ENCODE data around the gene PIGQ. TPM values are rescaled to one million over a fixed set of nuclear protein-coding genes. Genes with fewer than 3 reads are reported as not detected.

The PIGQ gene
- total RNA-seq, 1 experiment from 2014 or later = 58.0 TPM

GRCh38 chr16:615122-615521 is 45.4 kb downstream of the PIGQ start:
- Histone ChIP-seq H3K4me2 (ENCODE audit: insufficient read depth, insufficient read length, low read length) (no peak overlapping the region), H3K9me3 (ENCODE audit: control insufficient read depth, low read depth, low read length) (no peaks in the 10 kb centered on the region), H3K4ac (ENCODE audit: low read depth, low read length) (no peak overlapping the region), H4K20me1 (ENCODE audit: control insufficient read depth, insufficient read depth, insufficient read length) (no peaks in the 10 kb centered on the region), H2BK12ac (ENCODE audit: insufficient read length, low read depth, low read length) (no peak overlapping the region), H3K18ac (ENCODE audit: insufficient read length, low read depth, low read length) (no peak overlapping the region), H3K14ac (ENCODE audit: insufficient read depth, low read length) (no peak overlapping the region), H4K8ac (replicated peaks; ENCODE audit: insufficient read length, low read depth, low read length) (no peak overlapping the region), H4K5ac (ENCODE audit: insufficient read length, low read depth, low read length) (no peak overlapping the region), H4K91ac (ENCODE audit: insufficient read length, low read depth, low read length) (no peak overlapping the region), H3K27me3 (ENCODE audit: insufficient read depth, low read length) (no peaks in the 10 kb centered on the region), H2BK120ac (ENCODE audit: low read depth, low read length, poor library complexity, severe bottlenecking) (no peak overlapping the region), H3K56ac (ENCODE audit: insufficient read length, low read depth, low read length) (no peak overlapping the region), H2AFZ (ENCODE audit: low read length) (no peak overlapping the region), H3K23me2 (ENCODE audit: insufficient read length, low read depth, low read length, poor library complexity, severe bottlenecking) (no peaks in the 10 kb centered on the region), H2BK15ac (ENCODE audit: low read depth, low read length) (no peak overlapping the region), H2AK5ac (ENCODE audit: insufficient read length, low read length) (no peak overlapping the region), H3K79me2 (ENCODE audit: insufficient read depth, low read length) (no peaks in the 10 kb centered on the region), H3K23ac (ENCODE audit: insufficient read length, low read depth, low read length) (no peak overlapping the region), H2BK20ac (ENCODE audit: low read depth, low read length, poor library complexity, severe bottlenecking) (no peak overlapping the region), H2BK5ac (ENCODE audit: insufficient read length, low read length) (no peak overlapping the region), H3K79me1 (ENCODE audit: insufficient read depth, low read depth, low read length, poor library complexity, severe bottlenecking) (no peaks in the 10 kb centered on the region), H3T11ph (ENCODE audit: low read length) (no peak overlapping the region), H3K4me1 (ENCODE audit: insufficient read depth, low read length) (no peaks in the 10 kb centered on the region), H3K27ac (ENCODE audit: insufficient read length, low read depth, low read length) (no peak overlapping the region), H3K9ac (ENCODE audit: extremely low read depth, insufficient read length, low read length) (no peak overlapping the region)
- no peak for TF ChIP-seq CTCF (conservative IDR thresholded peaks at IDR 0.05)
- DNase-seq = no peak
- no CpG with 5 or more reads among the region's 13 CpGs for WGBS (ENCODE audit: extremely low coverage, insufficient read length, low lambda C conversion rate)
- H3K36me3 Mint-ChIP-seq (ENCODE audit: insufficient read depth in 1 of 3, low read depth in 3 of 3) = peaks cover 7 to 14% (median 11%) of the 10 kb centered on the region in 3 experiments; a peak in 6 of 7 replicates
- H3K27ac Mint-ChIP-seq = peak overlapping the region in 1 of 3 experiments; percentile 13; a peak in 2 of 7 replicates
- H3K27me3 Mint-ChIP-seq (ENCODE audit: low read depth) = no peaks in the 10 kb centered on the region
- H3K9me3 Mint-ChIP-seq = 0 out of 5 replicates have a peak, but pooled peaks cover 0 to 3% of the 10 kb centered on the region in 2 experiments
- H3K4me3 Mint-ChIP-seq = no peak overlapping the region
- H3K4me1 Mint-ChIP-seq = peaks cover 4 to 5% of the 10 kb centered on the region in 2 experiments
